GM23248 (cell line): Measurements from ENCODE around the gene LDLRAD3. TPM values are rescaled to one million over a fixed set of nuclear protein-coding genes. Genes with fewer than 3 reads are reported as not detected.

Experiments used
- DNase-seq: peaks from one replicate; pipeline ENCODE4 v3.0.0-alpha.2; 2015
- H2AFZ ChIP-seq: fragments of 200-600 bp; sonication (generic); 2 replicates; pipeline ENCODE4 v1.6.1; 2016; ENCODE audit warnings: antibody characterized with exemption
- H3F3A ChIP-seq: fragments of 200-600 bp; sonication (generic); 2 replicates; pipeline ENCODE4 v1.6.1; 2016; ENCODE audit warnings: mild to moderate bottlenecking, antibody characterized with exemption, mixed run types; ENCODE audit not compliant: insufficient read depth
- H3K27ac ChIP-seq: fragments of 200-600 bp; sonication (generic); 2 replicates; pipeline ENCODE4 v1.5.1; 2016; ENCODE audit warnings: mild to moderate bottlenecking
- H3K27me3 ChIP-seq: fragments of 200-600 bp; sonication (generic); replicated peaks from 2 replicates; pipeline ENCODE4 v1.6.1; 2016; ENCODE audit warnings: mild to moderate bottlenecking; ENCODE audit not compliant: insufficient read depth
- H3K36me3 ChIP-seq: fragments of 200-600 bp; sonication (generic); 2 replicates; pipeline ENCODE4 v1.6.1; 2016; ENCODE audit warnings: low read depth, mild to moderate bottlenecking
- H3K4me1 ChIP-seq: fragments of 200-600 bp; sonication (generic); 2 replicates; pipeline ENCODE4 v1.6.1; 2016; ENCODE audit warnings: mild to moderate bottlenecking; ENCODE audit not compliant: insufficient read depth
- H3K4me2 ChIP-seq: fragments of 200-600 bp; sonication (generic); one replicate; pipeline ENCODE4 v1.6.1; 2016; ENCODE audit warnings: mild to moderate bottlenecking; ENCODE audit not compliant: unreplicated experiment
- H3K4me3 ChIP-seq: fragments of 200-600 bp; sonication (generic); 2 replicates; pipeline ENCODE4 v1.5.1; 2016; ENCODE audit warnings: mild to moderate bottlenecking
- H3K79me2 ChIP-seq: fragments of 200-600 bp; sonication (generic); 2 replicates; pipeline ENCODE4 v1.6.1; 2016; ENCODE audit warnings: mild to moderate bottlenecking; ENCODE audit not compliant: insufficient read depth
- H3K9ac ChIP-seq: fragments of 200-600 bp; sonication (generic); 2 replicates; pipeline ENCODE4 v1.6.1; 2016; ENCODE audit warnings: mild to moderate bottlenecking
- H3K9me2 ChIP-seq: fragments of 200-600 bp; sonication (generic); 2 replicates; pipeline ENCODE4 v1.6.1; 2016; ENCODE audit warnings: mixed run types, mild to moderate bottlenecking, moderate library complexity; ENCODE audit not compliant: insufficient read depth
- H3K9me3 ChIP-seq: fragments of 200-600 bp; sonication (generic); one replicate; pipeline ENCODE4 v1.6.1; 2017; ENCODE audit warnings: low read depth
- H4K20me1 ChIP-seq: fragments of 200-600 bp; sonication (generic); 2 replicates; pipeline ENCODE4 v1.6.0; 2016; ENCODE audit not compliant: insufficient read depth
- EZH2 ChIP-seq: fragments of 200-600 bp; sonication (generic); IDR thresholded peaks from 2 replicates; pipeline ENCODE4 v1.6.1; 2018; ENCODE audit warnings: antibody characterized with exemption, mild to moderate bottlenecking; ENCODE audit not compliant: insufficient read depth, poor library complexity, severe bottlenecking
- EZH2phosphoT487 ChIP-seq: fragments of 200-600 bp; sonication (generic); IDR thresholded peaks from 2 replicates; pipeline ENCODE4 v1.6.1; 2018; ENCODE audit warnings: antibody characterized with exemption, moderate library complexity, mild to moderate bottlenecking, low read depth; ENCODE audit not compliant: insufficient read depth
- WGBS, 2 experiments: methylation state at CpG; one replicate each; pipeline ENCODE4 v1.1.6; 2015 to 2017; ENCODE audit warnings: low lambda C conversion rate in 2 of 2, low coverage in 1 of 2; ENCODE audit errors: missing lambda C conversion rate in 2 of 2; 5-methylcytosine and 5-hydroxymethylcytosine counted together
- in situ Hi-C: fragments of 300-500 bp; cut with MboI; formaldehyde crosslinking; loops from 2 replicates; pipeline ENCODE4 v1.15.0; 2020
- polyA plus RNA-seq: library from polyadenylated mRNA; unstranded; fragments of >200 nt; fragmentation: Nextera tagmentation; extraction: Ambion mirVana; gene quantifications from 2 replicates; pipeline ENCODE4 v1.2.1, GENCODE V29; 2016
- total RNA-seq: library from RNA; depleted of rRNA; stranded (reverse); fragments of >200 nt; shearing (Covaris generic); gene quantifications from 2 replicates; pipeline ENCODE4 v1.2.3, GENCODE V29; 2014

The LDLRAD3 gene
- total and polyA plus RNA-seq, 2 experiments from 2014 or later = 6.2 to 6.6 TPM

DNA sequence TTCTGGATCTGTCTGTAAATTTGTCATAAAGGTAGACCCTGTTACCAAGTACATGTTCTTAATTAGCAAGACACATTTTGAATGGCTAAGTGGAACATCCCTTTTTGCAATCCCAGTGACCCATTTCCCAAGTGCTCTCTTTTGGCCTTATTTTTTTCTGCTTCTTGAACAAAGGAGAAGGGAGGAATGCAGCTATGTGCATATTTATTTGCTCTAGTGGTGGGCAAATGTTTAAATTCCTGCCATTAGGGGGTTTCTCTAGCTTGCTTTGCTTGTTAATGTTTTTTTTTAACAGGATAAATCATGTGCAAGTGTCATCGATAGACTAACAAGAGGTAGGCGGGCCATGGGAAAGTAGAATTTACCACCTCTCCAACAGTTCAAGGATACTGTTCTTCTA lies 209.7 kb downstream of the LDLRAD3 start:
- H3K27me3 ChIP-seq = no peaks in the 10 kb centered on the region
- no peaks in the 10 kb centered on the region for H3K9me3 ChIP-seq
- H3K36me3 ChIP-seq = no peaks in the 10 kb centered on the region
- H3K79me2 ChIP-seq = no peaks in the 10 kb centered on the region
- H2AFZ ChIP-seq = no peak overlapping the region
- TF ChIP-seq EZH2phosphoT487 (no peak), EZH2 (no peak)
- H3K4me1 ChIP-seq = peaks cover 35% of the 10 kb centered on the region
- no peak for DNase-seq
- in situ Hi-C loops = no loop called here
- peaks cover 27% of the 10 kb centered on the region for H3F3A ChIP-seq
- no peak overlapping the region for H3K9ac ChIP-seq
- H3K9me2 ChIP-seq = no peaks in the 10 kb centered on the region
- H3K4me3 ChIP-seq = no peak overlapping the region
- no peak overlapping the region for H3K27ac ChIP-seq
- H4K20me1 ChIP-seq = no peaks in the 10 kb centered on the region
- no peak overlapping the region for H3K4me2 ChIP-seq
- WGBS, 2 experiments = 95 to 97% methylated on average over 2 of the region's 2 CpGs

DNA sequence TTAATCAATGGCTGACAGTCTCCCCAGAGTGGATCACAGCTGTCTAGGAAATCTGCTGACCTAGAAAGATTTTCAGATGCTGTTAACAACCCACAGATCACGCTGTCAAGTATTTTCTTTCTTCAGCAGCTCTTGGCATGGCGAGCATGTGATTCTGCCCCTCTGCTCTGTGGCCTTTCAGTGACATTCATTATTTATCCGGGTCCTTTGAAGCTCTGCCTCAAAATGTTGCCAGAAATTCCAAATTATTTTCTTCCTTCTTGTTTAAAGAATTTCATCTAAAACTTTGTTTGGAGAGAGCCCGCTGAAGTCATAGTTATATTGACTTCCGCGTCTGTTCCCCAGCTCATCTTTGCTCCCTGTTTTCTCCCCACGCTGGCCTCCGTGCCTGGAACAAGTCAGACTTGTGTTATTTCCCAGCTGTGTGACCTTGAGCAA lies 211.3 kb downstream of the LDLRAD3 start:
- no peak overlapping the region for H2AFZ ChIP-seq
- no peak overlapping the region for H3K4me2 ChIP-seq
- in situ Hi-C loops = no loop called here
- TF ChIP-seq EZH2 = no peak
- TF ChIP-seq EZH2phosphoT487 = no peak
- no peaks in the 10 kb centered on the region for H4K20me1 ChIP-seq
- H3K27ac ChIP-seq = no peak overlapping the region
- no peaks in the 10 kb centered on the region for H3K79me2 ChIP-seq
- no peaks in the 10 kb centered on the region for H3K36me3 ChIP-seq
- no peak overlapping the region for H3K4me3 ChIP-seq
- no peaks in the 10 kb centered on the region for H3K9me3 ChIP-seq
- H3K9me2 ChIP-seq = no peaks in the 10 kb centered on the region
- H3K27me3 ChIP-seq = no peaks in the 10 kb centered on the region
- peaks cover 25% of the 10 kb centered on the region for H3K4me1 ChIP-seq
- H3K9ac ChIP-seq = no peak overlapping the region
- peaks cover 16% of the 10 kb centered on the region for H3F3A ChIP-seq
- DNase-seq = no peak
- whole genome bisulfite sequencing, 2 experiments = 61% methylated on average over 8 of the region's 8 CpGs

DNA sequence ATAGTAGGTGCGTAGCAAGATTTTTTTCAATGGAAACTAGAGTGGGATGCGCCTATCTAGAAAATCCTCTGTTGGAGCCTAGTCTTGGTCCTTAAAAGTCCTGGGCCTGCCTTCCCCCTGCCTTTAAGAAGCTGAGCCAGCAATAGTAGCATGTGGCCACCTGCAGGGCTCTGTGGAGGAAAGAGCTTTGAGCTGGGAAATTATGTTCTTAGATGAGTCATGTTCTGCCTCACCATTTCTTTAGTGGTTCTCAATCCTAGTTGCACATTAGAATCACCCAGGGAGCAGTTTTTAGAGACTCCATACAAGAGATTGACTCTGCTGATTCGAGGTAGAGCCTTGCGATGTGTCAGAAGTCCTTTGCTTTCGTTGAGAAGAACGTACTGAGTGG lies 211.9 kb downstream of the LDLRAD3 start:
- no peaks in the 10 kb centered on the region for H3K36me3 ChIP-seq
- in situ Hi-C loops = no loop called here
- peaks cover 11% of the 10 kb centered on the region; the same call in 1 of the 2 replicates for H3F3A ChIP-seq
- peak; percentile 19 for DNase-seq
- TF ChIP-seq EZH2 = no peak
- TF ChIP-seq EZH2phosphoT487 = no peak
- H3K4me1 ChIP-seq = peaks cover 21% of the 10 kb centered on the region
- no peak overlapping the region for H3K4me2 ChIP-seq
- H3K79me2 ChIP-seq = no peaks in the 10 kb centered on the region
- WGBS, 2 experiments = 88 to 94% methylated on average over 6 of the region's 6 CpGs
- no peaks in the 10 kb centered on the region for H4K20me1 ChIP-seq
- no peaks in the 10 kb centered on the region for H3K9me3 ChIP-seq
- H3K4me3 ChIP-seq = no peak overlapping the region
- H3K9ac ChIP-seq = no peak overlapping the region
- no peaks in the 10 kb centered on the region for H3K9me2 ChIP-seq
- no peaks in the 10 kb centered on the region for H3K27me3 ChIP-seq
- H3K27ac ChIP-seq = no peak overlapping the region
- no peak overlapping the region for H2AFZ ChIP-seq

DNA sequence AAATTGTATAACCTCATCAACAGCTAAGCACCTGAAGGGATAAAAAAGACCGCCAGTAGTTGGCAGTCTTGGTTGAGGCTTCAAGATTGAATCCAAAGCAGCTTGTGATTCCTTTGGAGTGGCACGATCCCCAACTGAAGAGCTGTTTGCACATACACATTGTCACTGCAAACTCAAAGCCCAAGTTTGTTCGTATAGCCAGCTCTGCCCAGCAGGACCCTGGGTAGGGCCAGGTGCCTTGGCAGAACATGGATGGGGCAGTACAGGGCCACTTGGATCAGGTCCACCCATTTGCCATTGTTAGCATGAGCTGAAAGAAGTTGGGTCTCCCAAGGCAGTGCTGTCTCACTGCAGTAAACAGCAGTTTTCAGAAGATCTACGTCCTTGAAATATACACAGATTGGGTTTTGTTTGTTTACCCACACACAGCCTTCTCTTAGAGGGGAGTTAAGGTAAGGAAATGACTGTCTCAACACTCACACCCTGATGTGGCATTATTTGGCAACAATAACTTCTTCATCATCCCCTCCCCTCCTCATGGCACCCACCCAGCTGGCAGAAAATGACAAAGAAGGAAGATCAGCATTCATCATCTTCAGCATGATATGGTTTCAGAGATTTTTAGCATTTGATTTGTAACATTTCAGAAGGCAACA lies 212.4 kb downstream of the LDLRAD3 start:
- Histone ChIP-seq H3K27me3 (no peaks in the 10 kb centered on the region), H3K4me3 (no peak overlapping the region), H3K9ac (no peak overlapping the region), H3K27ac (no peak overlapping the region), H3K4me2 (peak overlapping the region; percentile 22), H3K4me1 (peaks cover 16% of the 10 kb centered on the region), H3F3A (0 out of 2 replicates have a peak, but pooled peaks cover 7% of the 10 kb centered on the region), H3K9me2 (no peaks in the 10 kb centered on the region), H4K20me1 (no peaks in the 10 kb centered on the region), H3K9me3 (no peaks in the 10 kb centered on the region), H2AFZ (no peak overlapping the region), H3K36me3 (no peaks in the 10 kb centered on the region), H3K79me2 (no peaks in the 10 kb centered on the region)
- TF ChIP-seq EZH2 = no peak
- in situ Hi-C loops = no loop called here
- DNase-seq = peak; percentile 22
- 79 to 87% methylated on average over 4 of the region's 4 CpGs for WGBS, 2 experiments
